Adipocyte (in vitro differentiated cells): Measurements from ENCODE around the gene PLXNA4.

Source experiments
- DNase-seq: peaks from one replicate; pipeline ENCODE4 v3.0.0-alpha.2; 2015; ENCODE audit warnings: low read depth
- H3K27me3 ChIP-seq: replicated peaks from 2 replicates; pipeline ENCODE4 v1.7.0; 2013; ENCODE audit warnings: mild to moderate bottlenecking, low read length, moderate library complexity; ENCODE audit not compliant: control insufficient read depth, insufficient read depth
- H3K36me3 ChIP-seq: 2 replicates; pipeline ENCODE4 v1.7.0; 2013; ENCODE audit warnings: low read length, mild to moderate bottlenecking, moderate library complexity; ENCODE audit not compliant: control insufficient read depth, insufficient read depth, severe bottlenecking
- H3K4me1 ChIP-seq: 2 replicates; pipeline ENCODE4 v1.7.0; 2013; ENCODE audit warnings: mild to moderate bottlenecking, low read length, moderate library complexity; ENCODE audit not compliant: control insufficient read depth, insufficient read depth
- H3K4me3 ChIP-seq: 2 replicates; pipeline ENCODE4 v1.7.0; 2013; ENCODE audit warnings: mild to moderate bottlenecking, low read length, moderate library complexity
- H3K9ac ChIP-seq: 2 replicates; pipeline ENCODE4 v1.7.0; 2013; ENCODE audit warnings: mild to moderate bottlenecking, low read length, moderate library complexity
- H3K9me3 ChIP-seq: 2 replicates; pipeline ENCODE4 v1.7.0; 2013; ENCODE audit warnings: mild to moderate bottlenecking, low read length, moderate library complexity; ENCODE audit not compliant: control insufficient read depth

Gene PLXNA4

GRCh38 chr7:132243051-132243450 lies 333.2 kb downstream of the PLXNA4 start:
- H3K4me3 ChIP-seq, result no peak overlapping the region
- no peak overlapping the region for H3K9ac ChIP-seq
- DNase-seq, result no peak
- peaks cover 21% of the 10 kb centered on the region for H3K36me3 ChIP-seq
- no peaks in the 10 kb centered on the region for H3K27me3 ChIP-seq
- H3K4me1 ChIP-seq, result peaks cover 15% of the 10 kb centered on the region
- peaks cover 4% of the 10 kb centered on the region for H3K9me3 ChIP-seq

DNA sequence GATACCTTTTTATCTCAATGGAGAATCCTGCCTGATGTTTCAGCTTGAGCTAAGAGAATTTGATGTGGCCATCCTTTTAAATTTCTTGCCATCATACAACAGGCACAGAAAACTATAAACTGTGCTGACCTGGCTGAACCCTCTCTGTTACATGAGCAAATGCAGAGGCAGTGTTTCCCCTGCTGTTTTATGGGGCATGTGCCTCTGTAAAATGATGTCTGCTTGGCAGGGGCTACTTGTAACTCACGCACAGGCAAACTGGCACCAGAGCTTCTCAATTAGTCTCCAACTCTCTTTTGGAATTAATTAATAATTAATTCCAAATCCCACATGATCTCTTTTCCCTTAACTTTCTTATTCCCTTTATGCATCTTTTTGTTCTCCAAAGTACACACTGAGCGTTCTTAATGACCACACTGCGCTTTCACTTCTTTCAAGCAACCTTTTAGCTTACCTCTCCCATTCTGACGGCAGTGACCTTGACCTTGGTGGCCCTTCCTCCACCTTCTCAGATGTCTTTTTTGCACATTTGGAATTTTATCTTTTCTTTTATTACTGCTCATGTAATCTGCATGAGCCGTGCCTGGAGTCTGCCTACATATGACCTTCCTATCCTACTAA lies 334.0 kb downstream of the PLXNA4 start:
- no peak for DNase-seq
- Histone ChIP-seq H3K9me3 (peaks cover 4% of the 10 kb centered on the region), H3K9ac (no peak overlapping the region), H3K27me3 (no peaks in the 10 kb centered on the region), H3K4me3 (no peak overlapping the region), H3K36me3 (peaks cover 27% of the 10 kb centered on the region), H3K4me1 (peaks cover 15% of the 10 kb centered on the region)

GRCh38 chr7:132240821-132241422 lies 335.3 kb downstream of the PLXNA4 start:
- Histone ChIP-seq H3K9ac (no peak overlapping the region), H3K4me1 (peaks cover 15% of the 10 kb centered on the region), H3K36me3 (peaks cover 27% of the 10 kb centered on the region), H3K4me3 (no peak overlapping the region), H3K27me3 (no peaks in the 10 kb centered on the region), H3K9me3 (peaks cover 4% of the 10 kb centered on the region)
- DNase-seq, result no peak

GRCh38 chr7:132240262-132240661 lies 336.0 kb downstream of the PLXNA4 start:
- no peaks in the 10 kb centered on the region for H3K27me3 ChIP-seq
- no peaks in the 10 kb centered on the region for H3K9me3 ChIP-seq
- H3K4me3 ChIP-seq, result no peak overlapping the region
- no peak overlapping the region for H3K9ac ChIP-seq
- DNase-seq, result no peak
- peaks cover 16% of the 10 kb centered on the region for H3K4me1 ChIP-seq
- peaks cover 27% of the 10 kb centered on the region for H3K36me3 ChIP-seq

GRCh38 chr7:132239422-132239994 lies 336.8 kb downstream of the PLXNA4 start:
- DNase-seq, result no peak
- Histone ChIP-seq H3K9ac (no peak overlapping the region), H3K4me3 (no peak overlapping the region), H3K4me1 (peaks cover 23% of the 10 kb centered on the region), H3K9me3 (no peaks in the 10 kb centered on the region), H3K36me3 (peaks cover 27% of the 10 kb centered on the region), H3K27me3 (no peaks in the 10 kb centered on the region)

DNA sequence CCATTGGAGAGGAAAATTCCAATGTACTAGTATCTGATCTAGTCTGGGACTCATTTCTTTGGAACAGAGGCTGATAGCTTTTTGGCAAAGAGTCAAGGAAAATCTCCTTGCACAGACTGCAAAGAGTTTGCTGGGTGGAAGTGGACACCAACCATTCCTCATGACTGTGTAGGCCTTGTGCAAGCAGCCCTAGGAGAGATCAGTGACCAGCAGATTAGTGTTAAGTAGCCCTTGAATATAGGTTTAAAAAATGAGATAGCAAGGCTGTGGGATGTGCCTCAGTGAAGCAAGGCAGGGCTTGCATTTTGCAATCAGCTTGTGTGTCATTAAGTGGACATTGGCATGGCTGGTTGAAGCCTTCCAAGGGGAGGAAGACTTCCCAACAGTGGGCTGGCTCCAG lies 341.6 kb downstream of the PLXNA4 start:
- Histone ChIP-seq H3K36me3 (peaks cover 24% of the 10 kb centered on the region), H3K9ac (no peak overlapping the region), H3K9me3 (no peaks in the 10 kb centered on the region), H3K4me3 (no peak overlapping the region), H3K27me3 (no peaks in the 10 kb centered on the region), H3K4me1 (peaks cover 15% of the 10 kb centered on the region)
- DNase-seq, result no peak

- Histone ChIP-seq H3K36me3 (peaks cover 22% of the 10 kb centered on the region), H3K4me3 (no peak overlapping the region), H3K9me3 (no peaks in the 10 kb centered on the region), H3K9ac (no peak overlapping the region), H3K27me3 (no peaks in the 10 kb centered on the region), H3K4me1 (peaks cover 15% of the 10 kb centered on the region)
- DNase-seq, result no peak
Observed at GRCh38 chr7:132232406-132232805, 343.9 kb downstream of the PLXNA4 start.

- Histone ChIP-seq H3K27me3 (no peaks in the 10 kb centered on the region), H3K4me3 (no peak overlapping the region), H3K4me1 (peaks cover 15% of the 10 kb centered on the region), H3K9ac (no peak overlapping the region), H3K36me3 (peaks cover 38% of the 10 kb centered on the region), H3K9me3 (no peaks in the 10 kb centered on the region)
- DNase-seq, result no peak
Observed at GRCh38 chr7:132230462-132230861, 345.8 kb downstream of the PLXNA4 start.

- Histone ChIP-seq H3K4me3 (no peak overlapping the region), H3K9me3 (no peaks in the 10 kb centered on the region), H3K36me3 (peaks cover 60% of the 10 kb centered on the region), H3K27me3 (no peaks in the 10 kb centered on the region), H3K4me1 (no peaks in the 10 kb centered on the region), H3K9ac (no peak overlapping the region)
- DNase-seq, result no peak
Observed at GRCh38 chr7:132228240-132228639, 348.0 kb downstream of the PLXNA4 start.

DNA sequence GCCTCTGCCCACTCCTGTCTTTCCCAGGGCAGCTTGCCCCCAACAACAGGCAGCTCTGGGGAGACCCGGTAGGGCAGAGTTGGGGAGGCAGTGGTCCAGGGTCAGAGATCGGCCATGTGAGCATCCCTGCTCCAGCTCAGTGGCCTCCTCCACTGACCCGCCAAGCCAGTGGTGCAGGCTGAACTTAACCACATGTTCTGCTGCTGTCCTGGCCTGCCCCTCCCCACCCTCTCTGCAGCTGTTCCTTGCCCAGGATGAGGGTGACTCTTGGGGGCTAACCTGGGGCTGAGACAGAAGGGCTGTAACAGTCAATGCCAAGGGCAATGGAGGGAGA lies 349.3 kb downstream of the PLXNA4 start:
- Histone ChIP-seq H3K9me3 (no peaks in the 10 kb centered on the region), H3K4me1 (no peaks in the 10 kb centered on the region), H3K27me3 (no peaks in the 10 kb centered on the region), H3K36me3 (peaks cover 73% of the 10 kb centered on the region), H3K9ac (no peak overlapping the region), H3K4me3 (no peak overlapping the region)
- no peak for DNase-seq

DNA sequence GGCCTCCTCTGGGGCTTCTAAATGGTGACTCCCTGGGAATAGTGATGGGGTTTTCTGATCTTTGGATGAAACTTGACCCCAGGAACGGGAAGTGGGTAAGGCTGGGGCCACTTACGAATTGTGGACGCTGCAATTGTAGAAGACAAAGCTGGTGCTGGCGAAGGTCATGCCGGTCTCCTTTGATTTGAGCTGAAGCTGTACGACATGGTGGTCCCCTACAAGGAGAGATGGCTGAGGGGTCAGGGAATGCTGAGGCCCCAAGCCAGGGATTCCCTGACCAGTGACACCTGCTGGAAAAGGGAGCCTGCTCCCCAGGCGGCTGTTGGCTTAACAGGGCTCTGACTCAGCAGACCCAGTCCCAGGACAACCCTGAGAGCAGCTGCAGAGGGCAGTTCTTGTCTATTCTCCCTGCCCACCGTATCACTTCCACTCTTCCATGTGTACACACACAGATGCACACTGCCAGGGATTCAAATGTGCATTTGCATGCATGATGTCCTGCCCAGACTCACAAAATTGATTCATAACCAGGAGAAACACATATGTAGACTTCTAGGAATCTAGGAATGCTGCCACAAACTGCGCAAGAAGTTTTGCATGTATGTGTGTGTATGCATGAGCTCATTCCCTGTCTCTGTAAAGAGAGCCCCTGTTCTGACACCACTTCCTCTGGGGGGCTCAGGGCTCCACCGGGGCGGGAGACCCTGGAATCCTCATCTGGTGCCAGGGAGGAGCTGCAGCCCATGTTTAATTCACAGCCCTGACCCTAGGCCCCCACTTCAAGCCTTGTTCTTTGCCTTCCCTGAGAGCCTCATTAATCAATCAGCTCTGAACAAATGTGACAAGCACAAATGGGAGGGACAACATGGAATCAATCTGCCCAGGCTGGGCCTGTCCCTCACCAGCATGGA lies 350.0 kb downstream of the PLXNA4 start:
- Histone ChIP-seq H3K4me3 (no peak overlapping the region), H3K9me3 (no peaks in the 10 kb centered on the region), H3K4me1 (no peaks in the 10 kb centered on the region), H3K36me3 (peaks cover 78% of the 10 kb centered on the region), H3K9ac (no peak overlapping the region), H3K27me3 (no peaks in the 10 kb centered on the region)
- no peak for DNase-seq
